ENCODE measurements around the gene ZBTB40. TPM values are rescaled to one million over a fixed set of nuclear protein-coding genes. Genes with fewer than 3 reads are reported as not detected.

ZBTB40 gene
- total RNA-seq, 1 experiment from 2014 or later = 16.3 TPM

DNA sequence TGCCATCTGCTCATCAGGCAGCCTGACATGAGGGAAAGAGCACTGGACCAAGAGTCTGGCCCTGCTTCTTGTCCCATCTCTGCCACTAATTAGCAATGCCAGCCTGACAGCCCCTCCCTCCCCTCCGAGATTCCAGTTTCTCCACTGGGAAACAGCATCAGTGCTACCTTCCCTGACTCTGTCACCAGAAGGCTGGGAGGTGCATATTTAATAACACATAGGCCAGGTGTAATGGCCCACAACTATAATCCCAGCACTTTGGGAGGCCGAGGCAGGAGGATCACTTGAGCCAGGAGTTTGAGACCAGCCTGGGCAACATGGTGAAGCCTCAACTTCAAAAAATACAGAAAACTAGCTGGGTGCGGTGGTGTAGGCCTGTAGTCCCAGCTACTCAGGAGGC lies 41.2 kb upstream of the ZBTB40 start:
- no peak for DNase-seq
- H2BK5ac ChIP-seq (ENCODE audit: insufficient read length, low read length) = no peak overlapping the region
- no peak overlapping the region for H2BK12ac ChIP-seq (ENCODE audit: insufficient read length, low read depth, low read length)
- no peaks in the 10 kb centered on the region for H3K79me2 ChIP-seq (ENCODE audit: insufficient read depth, low read length)
- no peaks in the 10 kb centered on the region for H4K20me1 ChIP-seq (ENCODE audit: control insufficient read depth, insufficient read depth, insufficient read length)
- Mint-ChIP-seq H3K4me3 (no peak overlapping the region), H3K9me3 (peaks cover 4 to 5% of the 10 kb centered on the region in 2 experiments; a peak in 2 of 5 replicates), H3K27me3 (ENCODE audit: low read depth) (no peaks in the 10 kb centered on the region; the same call in 1 of the 2 replicates), H3K27ac (no peak overlapping the region), H3K36me3 (ENCODE audit: insufficient read depth in 1 of 3, low read depth in 3 of 3) (peaks cover 0 to 4% (median 3%) of the 10 kb centered on the region in 3 experiments; a peak in 2 of 7 replicates), H3K4me1 (peaks cover 17% of the 10 kb centered on the region in 2 experiments)
- H4K91ac ChIP-seq (ENCODE audit: insufficient read length, low read depth, low read length) = no peak overlapping the region
- H3K4me2 ChIP-seq (ENCODE audit: insufficient read depth, insufficient read length, low read length) = no peak overlapping the region
- H2BK15ac ChIP-seq (ENCODE audit: low read depth, low read length) = no peak overlapping the region
- H3T11ph ChIP-seq (ENCODE audit: low read length) = no peak overlapping the region
- H3K9ac ChIP-seq (ENCODE audit: extremely low read depth, insufficient read length, low read length) = no peak overlapping the region
- H3K18ac ChIP-seq (ENCODE audit: insufficient read length, low read depth, low read length) = no peak overlapping the region
- WGBS (ENCODE audit: extremely low coverage, insufficient read length, low lambda C conversion rate) = no CpG with 5 or more reads among the region's 3 CpGs
- no peak overlapping the region for H3K14ac ChIP-seq (ENCODE audit: insufficient read depth, low read length)
- no peak overlapping the region for H3K27ac ChIP-seq (ENCODE audit: insufficient read length, low read depth, low read length)
- no peaks in the 10 kb centered on the region for H3K23me2 ChIP-seq (ENCODE audit: insufficient read length, low read depth, low read length, poor library complexity, severe bottlenecking)
- H3K9me3 ChIP-seq (ENCODE audit: control insufficient read depth, low read depth, low read length) = no peaks in the 10 kb centered on the region
- H2BK120ac ChIP-seq (ENCODE audit: low read depth, low read length, poor library complexity, severe bottlenecking) = no peak overlapping the region
- no peak overlapping the region for H2BK20ac ChIP-seq (ENCODE audit: low read depth, low read length, poor library complexity, severe bottlenecking)
- H2AK5ac ChIP-seq (ENCODE audit: insufficient read length, low read length) = no peak overlapping the region
- no peak overlapping the region for H4K8ac ChIP-seq (replicated peaks; ENCODE audit: insufficient read length, low read depth, low read length)
- no peaks in the 10 kb centered on the region for H3K27me3 ChIP-seq (ENCODE audit: insufficient read depth, low read length)
- H2AFZ ChIP-seq (ENCODE audit: low read length) = no peak overlapping the region
- no peak overlapping the region for H3K4ac ChIP-seq (ENCODE audit: low read depth, low read length)
- no peak overlapping the region for H3K23ac ChIP-seq (ENCODE audit: insufficient read length, low read depth, low read length)
- H3K79me1 ChIP-seq (ENCODE audit: insufficient read depth, low read depth, low read length, poor library complexity, severe bottlenecking) = no peaks in the 10 kb centered on the region
- no peaks in the 10 kb centered on the region; the same call in 1 of the 2 replicates for H3K4me1 ChIP-seq (ENCODE audit: insufficient read depth, low read length)
- H3K56ac ChIP-seq (ENCODE audit: insufficient read length, low read depth, low read length) = no peak overlapping the region
- TF ChIP-seq, protein P1, sequence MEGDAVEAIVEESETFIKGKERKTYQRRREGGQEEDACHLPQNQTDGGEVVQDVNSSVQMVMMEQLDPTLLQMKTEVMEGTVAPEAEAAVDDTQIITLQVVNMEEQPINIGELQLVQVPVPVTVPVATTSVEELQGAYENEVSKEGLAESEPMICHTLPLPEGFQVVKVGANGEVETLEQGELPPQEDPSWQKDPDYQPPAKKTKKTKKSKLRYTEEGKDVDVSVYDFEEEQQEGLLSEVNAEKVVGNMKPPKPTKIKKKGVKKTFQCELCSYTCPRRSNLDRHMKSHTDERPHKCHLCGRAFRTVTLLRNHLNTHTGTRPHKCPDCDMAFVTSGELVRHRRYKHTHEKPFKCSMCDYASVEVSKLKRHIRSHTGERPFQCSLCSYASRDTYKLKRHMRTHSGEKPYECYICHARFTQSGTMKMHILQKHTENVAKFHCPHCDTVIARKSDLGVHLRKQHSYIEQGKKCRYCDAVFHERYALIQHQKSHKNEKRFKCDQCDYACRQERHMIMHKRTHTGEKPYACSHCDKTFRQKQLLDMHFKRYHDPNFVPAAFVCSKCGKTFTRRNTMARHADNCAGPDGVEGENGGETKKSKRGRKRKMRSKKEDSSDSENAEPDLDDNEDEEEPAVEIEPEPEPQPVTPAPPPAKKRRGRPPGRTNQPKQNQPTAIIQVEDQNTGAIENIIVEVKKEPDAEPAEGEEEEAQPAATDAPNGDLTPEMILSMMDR (conservative IDR thresholded peaks at IDR 0.05) = no peak
- no peak overlapping the region for H4K5ac ChIP-seq (ENCODE audit: insufficient read length, low read depth, low read length)
